Fibroblast of skin of right biceps (primary cell): Measurements from ENCODE around the gene PRRT3.
"Not testable (repeated sequence)": the region's sequence is repeated elsewhere in the genome, so short reads cannot be mapped to it uniquely, and the experiment has no call there.

Experiments used
- DNase-seq: peaks from one replicate; pipeline ENCODE4 v3.0.0-alpha.2; 2013

The PRRT3 gene

GRCh38 chr3:9947025-9947995 lies 4.9 kb downstream of the PRRT3 start:
- peak; percentile 69 for DNase-seq

- DNase-seq, result peak; percentile 89
Observed at GRCh38 chr3:9946112-9947024, 5.8 kb downstream of the PRRT3 start.

- DNase-seq, result no peak
Observed at GRCh38 chr3:9945358-9945757, 6.8 kb downstream of the PRRT3 start.

- DNase-seq, result no peak
Observed at GRCh38 chr3:9944271-9944670, 7.9 kb downstream of the PRRT3 start.

- DNase-seq, result no peak
Observed at GRCh38 chr3:9942934-9943690, 9.1 kb downstream of the PRRT3 start.

DNA sequence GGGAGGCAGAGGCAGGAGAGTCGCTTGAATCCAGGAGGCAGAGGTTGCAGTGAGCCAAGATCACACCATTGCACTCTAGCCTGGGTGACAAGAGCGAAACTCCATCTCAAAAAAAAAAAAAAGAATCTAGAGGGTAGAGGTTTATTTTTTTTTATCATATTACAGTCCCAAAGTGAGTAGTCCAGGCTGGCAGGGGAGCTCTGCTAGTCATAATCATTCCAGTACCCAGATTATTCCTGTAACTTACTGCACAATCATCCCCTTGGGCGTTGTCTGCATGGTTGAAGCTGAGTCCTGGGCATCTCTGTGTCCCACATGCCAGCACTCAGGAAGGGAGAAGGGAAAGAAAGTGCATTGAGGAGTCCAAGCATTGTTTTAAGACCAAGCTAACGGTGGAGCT lies 10.0 kb downstream of the PRRT3 start:
- DNase-seq, result no peak

- no peak for DNase-seq
Observed at GRCh38 chr3:9940746-9941145, 11.5 kb downstream of the PRRT3 start.

GRCh38 chr3:9939906-9940305 lies 12.3 kb downstream of the PRRT3 start:
- not testable (repeated sequence) for DNase-seq

GRCh38 chr3:9938966-9939365 lies 13.2 kb downstream of the PRRT3 start:
- DNase-seq, result no peak

GRCh38 chr3:9937486-9938238 lies 14.5 kb downstream of the PRRT3 start:
- no peak for DNase-seq

GRCh38 chr3:9935966-9936510 lies 16.2 kb downstream of the PRRT3 start:
- no peak for DNase-seq

GRCh38 chr3:9934993-9935392 lies 17.2 kb downstream of the PRRT3 start:
- no peak for DNase-seq

- DNase-seq, result no peak
Observed at GRCh38 chr3:9934235-9934621, 18.0 kb downstream of the PRRT3 start.

DNA sequence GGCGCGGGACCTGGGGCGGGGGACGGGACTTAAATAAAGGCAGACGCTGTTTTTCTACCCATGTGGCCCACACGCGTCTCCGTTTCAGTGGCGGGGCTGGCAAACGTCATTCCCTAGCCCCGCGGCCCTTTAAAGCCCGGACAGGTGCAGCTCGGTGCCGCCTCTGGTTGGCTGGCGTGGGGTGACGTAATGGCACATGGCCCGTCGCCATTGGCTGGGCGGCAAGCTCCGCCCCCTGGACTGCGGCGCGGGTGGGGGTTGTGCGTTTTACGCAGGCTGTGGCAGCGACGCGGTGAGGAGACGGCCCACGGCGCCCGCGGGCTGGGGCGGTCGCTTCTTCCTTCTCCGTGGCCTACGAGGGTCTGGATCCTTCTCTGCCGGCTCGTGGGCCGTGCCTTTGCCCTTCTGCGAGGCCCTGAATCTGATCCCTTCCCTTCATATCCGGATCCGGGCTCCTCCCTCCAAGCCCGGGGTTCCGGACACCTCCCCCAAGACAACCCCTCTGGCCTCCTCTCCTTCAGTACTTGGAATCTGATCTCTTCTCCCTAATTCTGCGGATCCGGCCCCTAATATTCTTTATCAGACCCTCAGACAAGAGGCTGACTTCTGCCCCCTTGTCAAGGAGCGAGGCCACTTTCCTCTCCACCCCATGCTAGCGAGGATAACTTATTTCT lies 18.5 kb downstream of the PRRT3 start, which contains the start of gene CRELD1:
TSS of gene CRELD1 (plus strand) at position 274 of the 674 bp plus-strand sequence. CDS start 605 bp downstream, outside the sequence.
- DNase-seq, result peak; percentile 86

DNA sequence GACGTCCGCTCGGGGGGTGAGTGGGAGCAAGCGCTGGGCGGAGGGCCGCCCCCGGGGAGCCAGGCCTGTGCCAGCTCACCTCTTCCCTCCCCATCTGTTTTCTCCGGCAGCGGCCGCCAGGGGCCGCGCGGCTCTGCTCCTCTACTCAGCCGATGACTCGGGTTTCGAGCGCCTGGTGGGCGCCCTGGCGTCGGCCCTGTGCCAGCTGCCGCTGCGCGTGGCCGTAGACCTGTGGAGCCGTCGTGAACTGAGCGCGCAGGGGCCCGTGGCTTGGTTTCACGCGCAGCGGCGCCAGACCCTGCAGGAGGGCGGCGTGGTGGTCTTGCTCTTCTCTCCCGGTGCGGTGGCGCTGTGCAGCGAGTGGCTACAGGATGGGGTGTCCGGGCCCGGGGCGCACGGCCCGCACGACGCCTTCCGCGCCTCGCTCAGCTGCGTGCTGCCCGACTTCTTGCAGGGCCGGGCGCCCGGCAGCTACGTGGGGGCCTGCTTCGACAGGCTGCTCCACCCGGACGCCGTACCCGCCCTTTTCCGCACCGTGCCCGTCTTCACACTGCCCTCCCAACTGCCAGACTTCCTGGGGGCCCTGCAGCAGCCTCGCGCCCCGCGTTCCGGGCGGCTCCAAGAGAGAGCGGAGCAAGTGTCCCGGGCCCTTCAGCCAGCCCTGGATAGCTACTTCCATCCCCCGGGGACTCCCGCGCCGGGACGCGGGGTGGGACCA lies 19.2 kb downstream of the PRRT3 start:
- peak; percentile 79 for DNase-seq

GRCh38 chr3:9932535-9932842 lies 19.7 kb downstream of the PRRT3 start:
- no peak for DNase-seq

DNA sequence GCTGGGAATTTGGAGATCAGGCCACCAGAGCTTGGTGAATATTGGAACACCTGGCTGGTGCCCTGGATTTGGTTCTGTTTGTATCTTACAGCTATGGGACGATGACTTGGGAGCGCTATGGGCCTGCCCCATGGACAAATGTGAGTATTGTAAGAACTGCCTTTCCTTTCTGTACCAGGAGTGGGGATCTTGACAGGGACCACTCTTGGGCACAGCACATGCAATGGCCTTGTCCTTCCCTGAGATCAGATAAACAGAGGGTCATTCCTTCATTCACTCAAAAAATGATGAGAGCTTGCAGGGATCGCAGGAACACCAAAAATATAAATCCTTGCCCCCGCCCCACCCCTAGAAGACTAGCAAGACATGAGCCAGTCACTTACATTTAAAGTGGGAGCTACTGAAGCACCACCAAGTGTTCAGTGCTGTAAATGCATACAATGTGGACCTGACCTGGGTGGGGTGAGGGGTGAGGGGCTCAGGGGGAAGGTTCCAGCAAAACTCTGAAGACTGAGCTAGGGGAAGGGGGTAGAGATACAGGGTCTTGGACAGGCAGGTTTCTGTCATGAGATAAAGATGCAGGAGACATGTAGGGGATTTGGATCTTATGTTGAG lies 21.3 kb downstream of the PRRT3 start:
- no peak for DNase-seq

DNA sequence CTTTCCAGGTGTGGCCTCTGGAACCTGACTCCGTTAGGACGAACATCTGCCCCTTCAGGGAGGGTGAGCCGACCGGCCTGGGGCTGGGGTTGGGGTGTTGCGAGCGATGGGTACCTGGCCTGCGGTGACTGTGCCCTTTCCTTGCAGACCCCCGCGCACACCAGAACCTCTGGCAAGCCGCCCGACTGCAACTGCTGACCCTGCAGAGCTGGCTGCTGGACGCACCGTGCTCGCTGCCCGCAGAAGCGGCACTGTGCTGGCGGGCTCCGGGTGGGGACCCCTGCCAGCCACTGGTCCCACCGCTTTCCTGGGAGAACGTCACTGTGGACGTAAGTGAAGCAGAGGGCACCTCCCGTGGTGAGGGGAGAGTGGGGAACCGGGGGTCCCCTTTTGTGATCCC lies 24.1 kb downstream of the PRRT3 start:
- DNase-seq, result no peak

DNA sequence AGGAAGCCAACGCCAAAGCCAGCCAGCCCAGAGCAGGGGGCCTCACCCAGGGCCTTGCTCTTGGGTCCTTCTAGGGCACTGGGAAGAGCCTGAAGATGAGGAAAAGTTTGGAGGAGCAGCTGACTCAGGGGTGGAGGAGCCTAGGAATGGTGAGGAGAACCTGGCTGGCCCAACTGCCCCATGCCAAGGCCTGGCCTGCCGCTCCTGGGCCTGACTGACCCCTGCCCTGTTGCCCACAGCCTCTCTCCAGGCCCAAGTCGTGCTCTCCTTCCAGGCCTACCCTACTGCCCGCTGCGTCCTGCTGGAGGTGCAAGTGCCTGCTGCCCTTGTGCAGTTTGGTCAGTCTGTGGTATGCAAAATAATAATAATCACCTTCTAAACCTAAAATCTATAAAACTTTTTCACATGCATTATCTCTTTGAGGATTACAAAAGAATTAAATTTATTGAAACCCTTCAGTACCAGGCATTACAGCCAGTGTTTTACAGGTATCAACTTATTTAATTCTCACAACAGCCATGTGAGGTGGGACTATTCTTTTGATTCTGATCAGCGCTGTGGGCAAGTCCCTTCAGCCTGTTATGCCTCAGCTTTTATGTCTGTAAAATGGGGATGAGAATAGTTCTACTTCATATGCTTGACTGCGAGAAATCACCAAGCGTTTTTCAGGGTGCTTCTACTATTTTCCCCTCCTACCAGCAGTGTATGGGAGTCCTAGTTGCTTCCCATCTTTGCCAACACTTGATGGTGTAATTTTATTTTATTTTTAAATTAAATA lies 33.8 kb downstream of the PRRT3 start:
- no peak for DNase-seq
